AG09319 (cell line): Measurements from ENCODE around the gene STARD3NL.
"Not testable (repeated sequence)": the region's sequence is repeated elsewhere in the genome, so short reads cannot be mapped to it uniquely, and the experiment has no call there.

ENCODE experiments used
- DNase-seq: peaks from one replicate; pipeline ENCODE4 v3.0.0-alpha.2; 2010; ENCODE audit warnings: low read depth; ENCODE audit errors: extremely low read depth
- TF ChIP-seq, protein P1 (sequence below): IDR thresholded peaks from 2 replicates; pipeline ENCODE4 v1.5.1; 2011; ENCODE audit warnings: low read depth, mild to moderate bottlenecking, inconsistent platforms, low read length, moderate library complexity

The STARD3NL gene

DNA sequence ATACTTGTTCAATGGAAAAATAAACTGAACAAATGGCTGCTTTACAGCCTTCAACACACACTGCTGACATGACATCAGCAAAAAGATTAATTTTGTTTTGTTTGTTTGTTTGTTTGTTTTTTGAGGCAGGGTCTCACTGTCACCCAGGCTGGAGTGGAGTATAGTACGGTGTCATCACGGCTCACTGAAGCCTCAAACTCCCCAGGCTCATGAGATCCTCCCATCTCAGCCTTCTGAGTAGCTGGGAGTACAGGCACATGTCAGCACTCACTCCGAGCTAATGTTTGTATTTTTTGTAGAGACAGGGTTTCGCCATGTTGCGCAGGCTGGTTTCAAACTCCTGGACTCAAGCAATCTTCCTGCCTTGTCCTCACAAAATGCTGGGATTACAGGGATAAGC lies 84.5 kb downstream of the STARD3NL start:
- TF ChIP-seq, protein P1, sequence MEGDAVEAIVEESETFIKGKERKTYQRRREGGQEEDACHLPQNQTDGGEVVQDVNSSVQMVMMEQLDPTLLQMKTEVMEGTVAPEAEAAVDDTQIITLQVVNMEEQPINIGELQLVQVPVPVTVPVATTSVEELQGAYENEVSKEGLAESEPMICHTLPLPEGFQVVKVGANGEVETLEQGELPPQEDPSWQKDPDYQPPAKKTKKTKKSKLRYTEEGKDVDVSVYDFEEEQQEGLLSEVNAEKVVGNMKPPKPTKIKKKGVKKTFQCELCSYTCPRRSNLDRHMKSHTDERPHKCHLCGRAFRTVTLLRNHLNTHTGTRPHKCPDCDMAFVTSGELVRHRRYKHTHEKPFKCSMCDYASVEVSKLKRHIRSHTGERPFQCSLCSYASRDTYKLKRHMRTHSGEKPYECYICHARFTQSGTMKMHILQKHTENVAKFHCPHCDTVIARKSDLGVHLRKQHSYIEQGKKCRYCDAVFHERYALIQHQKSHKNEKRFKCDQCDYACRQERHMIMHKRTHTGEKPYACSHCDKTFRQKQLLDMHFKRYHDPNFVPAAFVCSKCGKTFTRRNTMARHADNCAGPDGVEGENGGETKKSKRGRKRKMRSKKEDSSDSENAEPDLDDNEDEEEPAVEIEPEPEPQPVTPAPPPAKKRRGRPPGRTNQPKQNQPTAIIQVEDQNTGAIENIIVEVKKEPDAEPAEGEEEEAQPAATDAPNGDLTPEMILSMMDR, result no peak
- no peak for DNase-seq

DNA sequence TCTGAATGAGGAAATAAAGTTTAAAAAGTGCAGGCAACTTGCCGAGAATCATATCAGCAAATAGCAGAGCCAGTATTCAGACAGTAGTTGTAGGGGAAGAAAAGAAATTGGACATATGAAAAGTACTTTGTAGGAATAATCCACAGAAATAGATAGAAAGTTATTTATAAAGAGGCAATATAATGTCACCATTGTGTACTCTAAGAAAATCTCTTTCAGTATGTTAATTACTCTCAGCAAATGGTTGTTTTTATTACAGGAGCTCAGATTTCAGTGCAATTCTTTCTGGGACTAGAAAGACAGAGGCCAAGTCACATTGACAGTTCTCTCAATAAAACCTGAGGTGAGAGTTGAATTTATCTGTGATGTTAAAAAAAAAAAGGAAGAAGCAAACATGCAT lies 85.2 kb downstream of the STARD3NL start:
- not testable (repeated sequence) for DNase-seq

DNA sequence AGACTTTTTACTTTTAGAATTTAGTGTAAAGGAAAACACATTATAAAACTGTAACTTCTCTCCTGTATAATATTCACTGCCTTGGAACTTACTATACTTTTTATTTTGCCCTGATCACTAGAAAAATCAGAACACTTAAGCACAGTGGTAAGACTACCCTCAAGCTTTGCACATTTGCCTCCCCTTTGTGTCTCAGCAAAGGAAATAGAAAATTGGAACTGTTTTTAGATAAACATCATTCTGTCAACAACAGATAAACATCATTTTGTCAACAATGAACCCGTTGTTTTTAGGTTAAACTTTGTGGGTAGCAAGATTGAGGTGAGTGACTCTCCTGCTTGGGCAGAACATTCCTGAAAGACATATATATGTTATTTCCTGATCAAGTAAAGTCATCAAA lies 86.6 kb downstream of the STARD3NL start:
- not testable (repeated sequence) for DNase-seq

DNA sequence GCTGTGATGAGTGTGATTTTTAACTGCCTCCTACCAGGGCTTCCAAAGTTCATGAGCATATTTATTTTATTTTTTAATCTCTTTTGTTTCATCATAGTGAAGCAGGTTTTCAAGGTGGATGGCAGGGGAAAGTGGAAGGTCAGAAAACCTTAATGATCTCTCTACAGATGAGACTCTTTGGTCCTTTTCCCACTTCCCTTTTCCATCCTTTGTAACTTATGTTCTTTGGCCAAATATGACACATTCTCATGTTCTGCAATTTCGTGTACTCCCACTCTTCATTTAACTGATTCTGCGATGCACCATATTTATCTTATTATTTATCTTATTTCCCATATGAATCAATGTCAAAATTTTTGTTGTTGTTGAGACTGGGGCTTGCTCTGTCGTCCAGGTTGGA lies 87.9 kb downstream of the STARD3NL start:
- not testable (repeated sequence) for DNase-seq

DNA sequence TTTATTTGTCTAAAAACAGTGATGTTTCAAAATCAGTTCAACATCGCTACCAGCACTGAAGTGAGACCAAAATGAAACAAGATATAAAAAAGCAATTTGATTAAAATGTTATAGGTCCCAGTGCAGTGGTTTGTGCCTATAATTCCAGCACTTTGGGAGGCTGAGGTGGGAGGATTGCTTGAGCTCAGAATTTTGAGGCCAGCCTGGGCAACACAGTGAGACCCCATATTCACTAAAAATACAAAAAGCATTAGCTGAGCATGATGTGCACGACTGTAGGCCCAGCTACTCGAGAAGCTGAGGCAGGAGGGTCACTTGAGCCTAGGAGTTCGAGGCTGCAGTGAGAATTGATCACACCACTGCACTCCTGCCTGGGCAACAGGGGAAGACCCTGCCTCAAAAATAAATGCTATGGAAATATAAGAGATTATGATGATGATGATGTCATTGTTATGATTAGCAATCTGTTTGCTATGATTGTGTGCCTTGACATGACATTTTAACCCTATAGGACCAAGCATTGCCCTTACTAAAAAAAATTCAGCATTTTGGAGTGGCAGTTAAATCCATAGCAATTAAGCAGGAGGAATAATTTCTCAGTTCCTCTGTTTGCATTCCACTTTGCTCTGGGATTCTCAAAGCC lies 91.8 kb downstream of the STARD3NL start:
- DNase-seq, result not testable (repeated sequence)

DNA sequence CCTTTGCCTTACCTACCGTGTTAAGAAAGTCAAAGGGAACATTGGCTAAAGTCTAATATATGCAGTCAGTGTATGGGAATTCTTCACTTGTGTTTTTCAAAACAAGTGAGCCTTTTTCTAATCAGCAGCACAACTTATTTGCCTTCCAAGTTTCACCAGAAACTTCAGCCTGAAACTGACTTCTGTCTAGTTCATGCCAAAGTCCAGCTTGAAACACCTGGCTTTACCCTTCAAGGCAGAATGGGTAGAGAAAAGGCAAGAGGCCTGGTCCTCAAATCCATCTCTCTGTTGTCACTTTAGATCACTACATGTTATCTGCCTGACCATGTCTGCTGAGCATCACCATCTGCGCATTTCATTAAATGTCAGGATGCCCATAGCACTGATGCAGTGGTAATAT lies 92.4 kb downstream of the STARD3NL start:
- not testable (repeated sequence) for DNase-seq

DNA sequence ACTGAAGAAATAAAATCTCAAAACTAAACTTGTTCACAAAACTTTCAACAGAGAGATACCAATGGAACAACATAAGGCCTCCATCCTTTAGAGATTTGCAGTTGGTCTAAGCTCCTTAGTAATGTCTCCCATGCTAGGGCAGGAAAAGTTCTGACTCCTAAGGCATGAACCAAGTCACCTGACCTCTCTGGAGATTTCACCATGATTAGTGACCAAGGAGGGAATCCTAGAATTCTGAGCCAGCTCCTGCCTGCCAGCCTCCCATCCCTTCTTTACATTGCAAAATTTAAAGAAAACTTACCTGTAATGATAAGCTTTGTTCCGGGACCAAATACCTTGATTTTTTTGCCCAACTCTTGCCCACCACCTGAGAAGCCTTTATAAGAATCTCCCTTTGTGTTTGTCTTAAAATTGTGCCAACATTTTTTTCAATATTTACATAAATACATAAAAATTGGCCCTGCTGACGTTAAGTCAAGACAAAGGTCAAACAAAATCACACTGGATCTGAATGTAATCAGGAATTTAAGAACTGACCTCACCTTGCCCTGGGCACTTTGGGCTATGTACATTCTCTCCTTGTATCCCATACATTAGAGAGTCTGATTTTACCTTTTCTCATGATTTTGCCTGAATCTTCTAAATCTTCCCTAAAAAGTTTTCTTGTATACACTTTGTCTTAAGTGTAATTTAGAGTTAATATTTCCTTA lies 95.4 kb downstream of the STARD3NL start, which contains the start of gene TARP:
TSS of gene TARP (minus strand) at position 351 of the 710 bp plus-strand sequence.
- no peak for DNase-seq

DNA sequence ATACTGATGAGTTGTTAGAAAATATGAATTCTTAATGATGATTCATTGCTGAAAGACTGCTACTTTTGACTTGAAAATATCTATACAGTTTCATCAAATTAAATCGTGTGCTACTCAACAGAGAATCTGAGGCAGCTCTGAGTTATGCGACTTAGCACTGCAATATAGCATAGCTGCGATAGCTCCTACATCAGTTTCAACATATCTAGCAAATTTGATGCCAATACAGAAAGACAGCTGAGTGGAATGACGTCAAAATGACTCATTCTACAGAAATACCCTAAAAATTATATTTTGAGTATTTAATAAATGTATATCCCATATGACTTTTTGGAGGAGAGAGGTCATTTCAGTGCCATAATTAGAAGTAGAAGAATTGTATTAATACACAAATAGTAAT lies 96.4 kb downstream of the STARD3NL start:
- DNase-seq, result no peak
- TF ChIP-seq, protein P1, result no peak

More for the DNA sequence above, 95.4 kb downstream of the STARD3NL start, which contains the start of gene TARP:
- TF ChIP-seq, protein P1, result no peak

DNA sequence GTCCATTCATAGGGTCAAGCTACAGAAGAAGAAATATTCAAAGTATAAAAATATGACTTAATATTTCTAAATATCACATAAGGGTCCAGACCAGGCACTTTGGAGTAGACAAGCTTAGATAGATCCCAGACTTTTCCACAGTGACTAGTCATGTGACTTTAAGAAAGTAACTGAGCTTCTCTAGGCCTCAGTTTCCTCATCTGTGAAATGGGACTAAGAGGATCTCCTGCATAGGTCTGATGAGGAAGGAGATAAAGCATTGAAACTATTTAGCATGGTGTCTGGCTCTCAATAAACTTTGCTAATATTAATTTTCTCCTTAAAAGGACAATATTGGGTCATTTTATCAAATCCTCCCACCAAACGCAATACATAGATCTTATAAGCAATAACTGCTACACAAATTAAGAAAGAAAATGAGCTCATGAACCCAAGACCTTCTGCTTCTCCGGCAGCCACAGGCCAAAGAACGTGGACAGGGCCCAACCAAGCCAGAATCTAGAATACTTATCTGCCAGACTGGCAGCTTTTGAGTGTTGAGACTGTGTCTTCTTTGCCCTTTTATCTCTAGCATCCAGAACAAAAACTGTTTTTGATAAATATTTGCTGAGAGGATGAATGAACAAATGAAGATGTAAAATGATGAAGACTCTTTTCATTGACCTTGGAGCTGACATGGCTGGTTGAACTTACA lies 97.0 kb downstream of the STARD3NL start:
- DNase-seq, result no peak
- TF ChIP-seq, protein P1, result no peak
